ENCODE measurements around the gene SOS1.

Gene SOS1

GRCh38 chr2:39124746-39125057 lies 3.9 kb upstream of the SOS1 start:
- Histone ChIP-seq H3K27ac (ENCODE audit: extremely low read depth, low read depth, low read length) (peak overlapping the region; percentile 61; the same call in 1 of the 2 replicates), H3K36me3 (ENCODE audit: control insufficient read depth in 2 of 2, insufficient read depth in 1 of 2, low read length in 2 of 2) (no peaks in the 10 kb centered on the region), H3K9me3 (ENCODE audit: control insufficient read depth, insufficient read depth, low read depth, low read length) (no peaks in the 10 kb centered on the region), H3K4me1 (ENCODE audit: control insufficient read depth, insufficient read depth, low read length) (peaks cover 8% of the 10 kb centered on the region), H3K4me3 (ENCODE audit: low read depth, low read length) (peak overlapping the region; percentile 78)
- ChIA-PET CTCF (interaction anchor here (0.5 to 5.0 kb wide), 15 partner anchors 9 to 786 kb away, joined by 3 to 47 read pairs (median 4); no protein-coding TSS in a partner anchor), POLR2A (interaction anchor here (0.5 to 2.0 kb wide), 10 partner anchors 16 to 577 kb away, joined by 3 to 6 read pairs (median 4); partner anchors contain the start of gene SRSF7)
- TF ChIP-seq ZNF48 (tag by site-specific recombination; IDR thresholded peaks at IDR 0.05) (no peak), ZNF19 (tag by site-specific recombination; IDR thresholded peaks at IDR 0.05; ENCODE audit: low read depth) (no peak), SCRT1 (tag by site-specific recombination; IDR thresholded peaks at IDR 0.05; ENCODE audit: borderline replicate concordance) (no peak), ZFP3 (tag by site-specific recombination; IDR thresholded peaks at IDR 0.05; ENCODE audit: low read depth) (0 out of 2 replicates have a peak, but pooled peaks have one; percentile 40), ZNF561 (tag by site-specific recombination; IDR thresholded peaks at IDR 0.05; ENCODE audit: borderline replicate concordance) (no peak), BCL11A (tag by site-specific recombination; IDR thresholded peaks at IDR 0.05; ENCODE audit: low read depth) (no peak), EGR2 (tag by site-specific recombination; IDR thresholded peaks at IDR 0.05; ENCODE audit: low read depth) (no peak), ZNF174 (tag by site-specific recombination; IDR thresholded peaks at IDR 0.05) (no peak), SP2 (tag by site-specific recombination; IDR thresholded peaks at IDR 0.05) (no peak), ZNF121 (tag by site-specific recombination; IDR thresholded peaks at IDR 0.05) (no peak), ZNF350 (tag by site-specific recombination; IDR thresholded peaks at IDR 0.05) (no peak), REST (tag by site-specific recombination; IDR thresholded peaks at IDR 0.05) (0 out of 2 replicates have a peak, but pooled peaks have one; percentile 17), OVOL3 (tag by site-specific recombination; IDR thresholded peaks at IDR 0.05) (no peak), ZNF513 (tag by site-specific recombination; IDR thresholded peaks at IDR 0.05) (no peak), ZNF335 (tag by site-specific recombination; conservative IDR thresholded peaks at IDR 0.05) (peak; percentile 9; the same call in 1 of the 2 replicates), SP3 (tag by site-specific recombination; IDR thresholded peaks at IDR 0.05) (no peak), ZNF292 (tag by site-specific recombination; IDR thresholded peaks at IDR 0.05; ENCODE audit: borderline replicate concordance, low read depth) (no peak), ATF2 (tag by site-specific recombination; IDR thresholded peaks at IDR 0.05; ENCODE audit: low read depth) (no peak), ZNF610 (tag by site-specific recombination; IDR thresholded peaks at IDR 0.05; ENCODE audit: borderline replicate concordance) (no peak), TRIM28 (IDR thresholded peaks at IDR 0.05; ENCODE audit: borderline replicate concordance, low read length) (no peak), ZNF501 (tag by site-specific recombination; IDR thresholded peaks at IDR 0.05) (0 out of 2 replicates have a peak, but pooled peaks have one; percentile 14), ZNF155 (tag by site-specific recombination; IDR thresholded peaks at IDR 0.05) (no peak), ZNF324 (tag by site-specific recombination; IDR thresholded peaks at IDR 0.05) (no peak)
- TF ChIP-seq, protein P1, sequence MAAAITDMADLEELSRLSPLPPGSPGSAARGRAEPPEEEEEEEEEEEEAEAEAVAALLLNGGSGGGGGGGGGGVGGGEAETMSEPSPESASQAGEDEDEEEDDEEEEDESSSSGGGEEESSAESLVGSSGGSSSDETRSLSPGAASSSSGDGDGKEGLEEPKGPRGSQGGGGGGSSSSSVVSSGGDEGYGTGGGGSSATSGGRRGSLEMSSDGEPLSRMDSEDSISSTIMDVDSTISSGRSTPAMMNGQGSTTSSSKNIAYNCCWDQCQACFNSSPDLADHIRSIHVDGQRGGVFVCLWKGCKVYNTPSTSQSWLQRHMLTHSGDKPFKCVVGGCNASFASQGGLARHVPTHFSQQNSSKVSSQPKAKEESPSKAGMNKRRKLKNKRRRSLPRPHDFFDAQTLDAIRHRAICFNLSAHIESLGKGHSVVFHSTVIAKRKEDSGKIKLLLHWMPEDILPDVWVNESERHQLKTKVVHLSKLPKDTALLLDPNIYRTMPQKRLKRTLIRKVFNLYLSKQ (tag by site-specific recombination; IDR thresholded peaks at IDR 0.05; ENCODE audit: borderline replicate concordance), result no peak
- TF ChIP-seq, protein P2, sequence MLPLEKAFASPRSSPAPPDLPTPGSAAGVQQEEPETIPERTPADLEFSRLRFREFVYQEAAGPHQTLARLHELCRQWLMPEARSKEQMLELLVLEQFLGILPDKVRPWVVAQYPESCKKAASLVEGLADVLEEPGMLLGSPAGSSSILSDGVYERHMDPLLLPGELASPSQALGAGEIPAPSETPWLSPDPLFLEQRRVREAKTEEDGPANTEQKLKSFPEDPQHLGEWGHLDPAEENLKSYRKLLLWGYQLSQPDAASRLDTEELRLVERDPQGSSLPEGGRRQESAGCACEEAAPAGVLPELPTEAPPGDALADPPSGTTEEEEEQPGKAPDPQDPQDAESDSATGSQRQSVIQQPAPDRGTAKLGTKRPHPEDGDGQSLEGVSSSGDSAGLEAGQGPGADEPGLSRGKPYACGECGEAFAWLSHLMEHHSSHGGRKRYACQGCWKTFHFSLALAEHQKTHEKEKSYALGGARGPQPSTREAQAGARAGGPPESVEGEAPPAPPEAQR (tag by site-specific recombination; IDR thresholded peaks at IDR 0.05), result no peak
- TF ChIP-seq, protein P3, sequence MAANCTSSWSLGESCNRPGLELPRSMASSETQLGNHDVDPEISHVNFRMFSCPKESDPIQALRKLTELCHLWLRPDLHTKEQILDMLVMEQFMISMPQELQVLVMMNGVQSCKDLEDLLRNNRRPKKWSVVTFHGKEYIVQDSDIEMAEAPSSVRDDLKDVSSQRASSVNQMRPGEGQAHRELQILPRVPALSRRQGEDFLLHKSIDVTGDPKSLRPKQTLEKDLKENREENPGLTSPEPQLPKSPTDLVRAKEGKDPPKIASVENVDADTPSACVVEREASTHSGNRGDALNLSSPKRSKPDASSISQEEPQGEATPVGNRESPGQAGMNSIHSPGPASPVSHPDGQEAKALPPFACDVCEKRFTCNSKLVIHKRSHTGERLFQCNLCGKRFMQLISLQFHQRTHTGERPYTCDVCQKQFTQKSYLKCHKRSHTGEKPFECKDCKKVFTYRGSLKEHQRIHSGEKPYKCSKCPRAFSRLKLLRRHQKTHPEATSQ (tag by site-specific recombination; IDR thresholded peaks at IDR 0.05), result no peak
- TF ChIP-seq, protein P4, sequence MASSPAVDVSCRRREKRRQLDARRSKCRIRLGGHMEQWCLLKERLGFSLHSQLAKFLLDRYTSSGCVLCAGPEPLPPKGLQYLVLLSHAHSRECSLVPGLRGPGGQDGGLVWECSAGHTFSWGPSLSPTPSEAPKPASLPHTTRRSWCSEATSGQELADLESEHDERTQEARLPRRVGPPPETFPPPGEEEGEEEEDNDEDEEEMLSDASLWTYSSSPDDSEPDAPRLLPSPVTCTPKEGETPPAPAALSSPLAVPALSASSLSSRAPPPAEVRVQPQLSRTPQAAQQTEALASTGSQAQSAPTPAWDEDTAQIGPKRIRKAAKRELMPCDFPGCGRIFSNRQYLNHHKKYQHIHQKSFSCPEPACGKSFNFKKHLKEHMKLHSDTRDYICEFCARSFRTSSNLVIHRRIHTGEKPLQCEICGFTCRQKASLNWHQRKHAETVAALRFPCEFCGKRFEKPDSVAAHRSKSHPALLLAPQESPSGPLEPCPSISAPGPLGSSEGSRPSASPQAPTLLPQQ (tag by site-specific recombination; IDR thresholded peaks at IDR 0.05), result no peak
